CD14-positive monocyte (primary cell): Measurements from ENCODE around the gene MCC. TPM values are rescaled to one million over a fixed set of nuclear protein-coding genes. Genes with fewer than 3 reads are reported as not detected.

Experiments
- DNase-seq, 3 donors: peaks; one replicate each; pipeline ENCODE4 v3.0.0-alpha.2; 2011 to 2022
- H2AFZ ChIP-seq: 2 replicates; pipeline ENCODE4 v1.6.0; 2012; ENCODE audit warnings: mild to moderate bottlenecking, low read depth, low read length, inconsistent platforms; ENCODE audit not compliant: insufficient read depth, poor library complexity, severe bottlenecking
- H3K27ac ChIP-seq, 2 donors: 1 replicate in 1 of 2; 2 replicates in 1 of 2; pipeline ENCODE4 v1.5.1; 2012 to 2013; ENCODE audit warnings: low read length in 2 of 2, control low read depth in 1 of 2, inconsistent platforms in 1 of 2, low read depth in 1 of 2, mild to moderate bottlenecking in 1 of 2
- H3K27me3 ChIP-seq, 2 donors: one replicate each; pipeline versions ENCODE4 v1.6.0 to v1.6.1; 2011 to 2013; ENCODE audit warnings: low read length in 2 of 2; ENCODE audit not compliant: control insufficient read depth in 2 of 2, insufficient read depth in 2 of 2
- H3K36me3 ChIP-seq, 2 donors: replicated peaks in 1 of 2; 1 replicate in 1 of 2; 2 replicates in 1 of 2; pipeline versions ENCODE4 v1.5.1 to v1.6.1; 2012 to 2013; ENCODE audit warnings: low read length in 2 of 2, control low read depth in 1 of 2, inconsistent platforms in 1 of 2, mild to moderate bottlenecking in 1 of 2; ENCODE audit not compliant: insufficient read depth in 2 of 2, control insufficient read depth in 1 of 2
- H3K4me1 ChIP-seq, 2 donors: 1 replicate in 1 of 2; 2 replicates in 1 of 2; pipeline versions ENCODE4 v1.5.1 to v1.6.1; 2012 to 2013; ENCODE audit warnings: low read length in 2 of 2, control low read depth in 1 of 2, inconsistent platforms in 1 of 2, mild to moderate bottlenecking in 1 of 2, moderate library complexity in 1 of 2; ENCODE audit not compliant: insufficient read depth in 2 of 2, control insufficient read depth in 1 of 2
- H3K4me2 ChIP-seq: replicated peaks from 2 replicates; pipeline ENCODE3; 2012; ENCODE audit warnings: low read length, moderate library complexity, mild to moderate bottlenecking; ENCODE audit not compliant: poor library complexity, severe bottlenecking; ENCODE audit errors: extremely low read depth
- H3K4me3 ChIP-seq, 3 experiments: fragments of 200-600 bp in 1 of 3; sonication (generic) in 1 of 3; replicated peaks in 1 of 3; 1 replicate in 2 of 3; 2 replicates in 1 of 3; pipeline ENCODE4 v1.5.1; 2011 to 2013; ENCODE audit warnings: low read length in 3 of 3, mild to moderate bottlenecking in 3 of 3, control low read depth in 2 of 3, low read depth in 2 of 3, inconsistent platforms in 1 of 3, moderate library complexity in 1 of 3
- H3K79me2 ChIP-seq: 2 replicates; pipeline ENCODE4 v1.6.0; 2012; ENCODE audit warnings: mild to moderate bottlenecking, control low read depth, inconsistent platforms, low read length, moderate library complexity; ENCODE audit not compliant: insufficient read depth
- H3K9ac ChIP-seq: 2 replicates; pipeline ENCODE4 v1.6.0; 2017; ENCODE audit warnings: low read length, mild to moderate bottlenecking; ENCODE audit not compliant: insufficient read depth, poor library complexity, severe bottlenecking
- H3K9me3 ChIP-seq, 2 donors: replicated peaks in 1 of 2; 1 replicate in 1 of 2; 2 replicates in 1 of 2; pipeline versions ENCODE4 v1.5.1 to v1.6.1; 2012 to 2013; ENCODE audit warnings: low read length in 2 of 2, control low read depth in 1 of 2; ENCODE audit not compliant: control insufficient read depth in 1 of 2, insufficient read depth in 1 of 2
- H4K20me1 ChIP-seq: 2 replicates; pipeline ENCODE4 v1.6.0; 2012; ENCODE audit warnings: mild to moderate bottlenecking, low read length, control low read depth, moderate library complexity; ENCODE audit not compliant: insufficient read depth
- H3K27ac Mint-ChIP-seq, 7 donors: one replicate each; pipeline ENCODE4 v1.8.0; 2020; ENCODE audit warnings: mild to moderate bottlenecking in 7 of 7, mixed read lengths in 7 of 7, moderate library complexity in 6 of 7, inconsistent platforms in 2 of 7
- H3K27me3 Mint-ChIP-seq, 3 donors: one replicate each; pipeline ENCODE4 v1.8.0; 2021 to 2022; ENCODE audit warnings: low read depth in 3 of 3, mild to moderate bottlenecking in 3 of 3, mixed read lengths in 3 of 3, moderate library complexity in 3 of 3, inconsistent platforms in 1 of 3
- H3K36me3 Mint-ChIP-seq, 2 donors: one replicate each; pipeline ENCODE4 v1.8.0; 2020; ENCODE audit warnings: mixed read lengths in 2 of 2, inconsistent platforms in 1 of 2, mild to moderate bottlenecking in 1 of 2
- H3K4me1 Mint-ChIP-seq: one replicate; pipeline ENCODE4 v1.8.0; 2020; ENCODE audit warnings: mild to moderate bottlenecking, mixed read lengths
- H3K4me3 Mint-ChIP-seq, 2 donors: one replicate each; pipeline ENCODE4 v1.8.0; 2020; ENCODE audit warnings: mild to moderate bottlenecking in 2 of 2, mixed read lengths in 2 of 2, moderate library complexity in 1 of 2
- H3K9me3 Mint-ChIP-seq, 7 donors: one replicate each; pipeline ENCODE4 v1.8.0; 2020 to 2022; ENCODE audit warnings: mixed read lengths in 7 of 7, mild to moderate bottlenecking in 6 of 7, moderate library complexity in 6 of 7, inconsistent platforms in 2 of 7
- WGBS: methylation state at CpG from one replicate; pipeline ENCODE4 v1.1.5; 2013; ENCODE audit warnings: missing lambda C conversion rate; ENCODE audit not compliant: insufficient coverage; 5-methylcytosine and 5-hydroxymethylcytosine counted together
- intact Hi-C, 2 donors: fragments of 100-400 bp; cut with micrococcal nuclease; formaldehyde crosslinking; loops; one replicate each; pipeline versions ENCODE4 v1.15.0 to v1.15.1; 2023
- polyA plus RNA-seq, 3 donors: library from polyadenylated mRNA; depleted of rRNA in 1 of 3; unstranded in 2 of 3; stranded (reverse) in 1 of 3; fragments of 300-500 nt in 2 of 3; fragments of >200 nt in 1 of 3; fragmentation: Illumina TruSeq in 2 of 3; gene quantifications; 1 replicate in 2 of 3; 2 replicates in 1 of 3; pipeline ENCODE4 v1.2.3, GENCODE V29; 2012 to 2021
- TF ChIP-seq, protein P1 (sequence below): fragments of 200-600 bp; IDR thresholded peaks from one replicate; pipeline ENCODE4 v1.8.0; 2022; ENCODE audit warnings: antibody characterized with exemption, mild to moderate bottlenecking

Gene MCC
- polyA plus RNA-seq, 3 donors: 0.09 TPM; not detected in 2

DNA sequence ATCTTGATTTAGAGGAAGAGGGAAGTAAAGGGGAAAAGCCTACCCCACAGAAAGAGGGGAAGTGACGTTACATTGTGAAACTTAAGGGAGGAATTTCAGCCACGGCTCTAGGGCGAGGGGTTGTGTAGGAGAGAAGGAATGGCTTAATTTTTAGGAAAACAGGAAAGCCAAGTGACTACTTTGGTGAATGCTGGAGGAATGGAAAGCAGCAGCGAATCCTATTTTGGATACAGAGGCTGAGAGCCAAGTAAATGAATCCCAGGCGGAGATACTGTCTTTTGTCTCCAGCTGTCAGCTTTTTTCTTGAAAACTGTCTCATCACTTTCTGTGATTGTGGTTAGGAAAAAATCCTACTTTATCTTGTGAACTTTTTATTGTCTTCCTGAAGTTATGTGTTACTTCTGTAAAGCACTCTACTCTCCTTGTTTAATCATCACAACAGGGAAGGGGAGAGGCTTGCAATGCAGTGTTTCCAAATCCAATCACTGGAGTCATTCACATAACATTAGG is 241.8 kb downstream of the MCC start:
- intact Hi-C loops: no loop called here
- peak overlapping the region; percentile 21 for H2AFZ ChIP-seq
- H3K4me1 ChIP-seq: peaks cover 5 to 6% of the 10 kb centered on the region in 2 donors
- H3K27ac ChIP-seq: no peak overlapping the region
- H3K79me2 ChIP-seq: no peaks in the 10 kb centered on the region
- peaks cover 0 to 5% of the 10 kb centered on the region in 2 donors for H3K27me3 ChIP-seq
- H3K9ac ChIP-seq: no peak overlapping the region
- peaks cover 5 to 10% of the 10 kb centered on the region in 2 donors for H3K9me3 ChIP-seq
- peak; percentile 2 to 60 (median 9) for DNase-seq
- Mint-ChIP-seq H3K36me3 (no peaks in the 10 kb centered on the region), H3K27me3 (peaks cover 0 to 15% (median 2%) of the 10 kb centered on the region in 3 donors), H3K27ac (peak overlapping the region in 2 of 7 donors; percentile 25 to 70), H3K4me1 (peaks cover 4% of the 10 kb centered on the region), H3K9me3 (peaks cover 4 to 23% (median 11%) of the 10 kb centered on the region in 7 donors), H3K4me3 (peak overlapping the region in 1 of 2 donors; percentile 33)
- WGBS: 33% methylated on average over 3 of the region's 5 CpGs
- no peaks in the 10 kb centered on the region for H3K36me3 ChIP-seq
- no peaks in the 10 kb centered on the region for H4K20me1 ChIP-seq
- TF ChIP-seq, protein P1, sequence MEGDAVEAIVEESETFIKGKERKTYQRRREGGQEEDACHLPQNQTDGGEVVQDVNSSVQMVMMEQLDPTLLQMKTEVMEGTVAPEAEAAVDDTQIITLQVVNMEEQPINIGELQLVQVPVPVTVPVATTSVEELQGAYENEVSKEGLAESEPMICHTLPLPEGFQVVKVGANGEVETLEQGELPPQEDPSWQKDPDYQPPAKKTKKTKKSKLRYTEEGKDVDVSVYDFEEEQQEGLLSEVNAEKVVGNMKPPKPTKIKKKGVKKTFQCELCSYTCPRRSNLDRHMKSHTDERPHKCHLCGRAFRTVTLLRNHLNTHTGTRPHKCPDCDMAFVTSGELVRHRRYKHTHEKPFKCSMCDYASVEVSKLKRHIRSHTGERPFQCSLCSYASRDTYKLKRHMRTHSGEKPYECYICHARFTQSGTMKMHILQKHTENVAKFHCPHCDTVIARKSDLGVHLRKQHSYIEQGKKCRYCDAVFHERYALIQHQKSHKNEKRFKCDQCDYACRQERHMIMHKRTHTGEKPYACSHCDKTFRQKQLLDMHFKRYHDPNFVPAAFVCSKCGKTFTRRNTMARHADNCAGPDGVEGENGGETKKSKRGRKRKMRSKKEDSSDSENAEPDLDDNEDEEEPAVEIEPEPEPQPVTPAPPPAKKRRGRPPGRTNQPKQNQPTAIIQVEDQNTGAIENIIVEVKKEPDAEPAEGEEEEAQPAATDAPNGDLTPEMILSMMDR: no peak
- peak overlapping the region in 1 of 3 experiments; percentile 21 for H3K4me3 ChIP-seq
- peak overlapping the region; percentile 24 for H3K4me2 ChIP-seq

DNA sequence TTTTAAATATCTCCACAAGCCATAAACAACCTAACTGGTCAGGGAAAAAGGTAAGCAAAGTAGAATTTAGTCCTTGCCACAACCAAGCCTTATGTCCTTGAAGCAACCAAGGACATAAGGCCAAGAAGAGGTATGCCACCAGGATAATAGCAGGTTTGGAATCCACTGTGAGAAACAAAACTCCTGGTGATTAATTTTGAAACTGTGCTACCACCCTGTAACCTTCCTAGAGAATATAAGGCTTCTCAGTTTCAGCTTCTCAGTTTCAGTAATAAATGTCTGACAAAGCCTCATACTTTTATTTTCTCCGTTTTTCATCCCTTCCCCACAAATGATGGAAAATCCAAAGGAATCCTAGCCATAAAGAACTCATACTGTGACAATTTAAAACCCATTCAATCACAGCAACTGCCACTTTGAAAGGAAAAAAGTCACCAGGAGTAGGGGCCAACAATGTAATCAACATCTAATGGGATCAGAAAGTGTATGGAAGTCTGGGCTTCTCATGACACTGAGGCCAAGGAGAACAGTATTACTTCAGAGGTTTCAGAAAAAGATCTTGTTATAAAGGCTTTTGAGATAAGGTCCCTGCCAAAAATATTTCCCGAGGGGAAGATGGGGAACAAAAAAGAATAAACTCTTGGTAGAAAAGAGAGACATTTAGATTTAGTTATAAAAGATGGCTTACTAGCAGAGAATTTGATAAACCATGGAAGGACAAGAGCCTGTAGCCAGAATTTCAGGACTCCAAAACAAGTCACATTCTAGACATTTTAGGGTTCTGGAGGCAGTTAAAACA is 242.6 kb downstream of the MCC start:
- H2AFZ ChIP-seq: peak overlapping the region; percentile 21
- Mint-ChIP-seq H3K27me3 (peaks cover 2 to 15% (median 2%) of the 10 kb centered on the region in 3 donors), H3K27ac (no peak overlapping the region), H3K36me3 (no peaks in the 10 kb centered on the region), H3K9me3 (peaks cover 4 to 23% (median 11%) of the 10 kb centered on the region in 7 donors), H3K4me1 (peaks cover 4% of the 10 kb centered on the region), H3K4me3 (peak overlapping the region in 1 of 2 donors; percentile 33)
- TF ChIP-seq, protein P1: no peak
- peaks cover 5 to 10% of the 10 kb centered on the region in 2 donors for H3K9me3 ChIP-seq
- WGBS: 80% methylated on average over 1 of the region's 2 CpGs
- no peak overlapping the region for H3K9ac ChIP-seq
- no peak for DNase-seq
- H3K4me1 ChIP-seq: peaks cover 5 to 6% of the 10 kb centered on the region in 2 donors
- no peaks in the 10 kb centered on the region for H3K79me2 ChIP-seq
- intact Hi-C loops: no loop called here
- no peaks in the 10 kb centered on the region for H4K20me1 ChIP-seq
- H3K27me3 ChIP-seq: peaks cover 0 to 3% of the 10 kb centered on the region in 2 donors
- H3K27ac ChIP-seq: no peak overlapping the region
- no peaks in the 10 kb centered on the region for H3K36me3 ChIP-seq
- H3K4me2 ChIP-seq: no peak overlapping the region
- no peak overlapping the region for H3K4me3 ChIP-seq
